ENCODE measurements around the gene HNRNPK. TPM values are rescaled to one million over a fixed set of nuclear protein-coding genes. Genes with fewer than 3 reads are reported as not detected.
A peak's percentile ranks its signal among the peaks of the same experiment; 100 is the strongest.

HNRNPK gene
- polyA plus RNA-seq, 3 donors: 307 to 743 (median 645) TPM

GRCh38 chr9:84001621-84002020 is 21.6 kb upstream of the HNRNPK start:
- Mint-ChIP-seq H3K4me1 (peaks cover 18% of the 10 kb centered on the region), H3K27ac (peak overlapping the region in 6 of 7 donors; percentile 4 to 70 (median 28)), H3K4me3 (no peak overlapping the region), H3K27me3 (ENCODE audit: low read depth in 3 of 3) (peaks cover 0 to under 1% (median 0%) of the 10 kb centered on the region in 3 donors), H3K36me3 (peaks cover 23 to 30% of the 10 kb centered on the region in 2 donors), H3K9me3 (peaks cover 0 to 5% (median 0%) of the 10 kb centered on the region in 7 donors)
- H3K27me3 ChIP-seq (ENCODE audit: control insufficient read depth in 2 of 2, insufficient read depth in 2 of 2, low read length in 2 of 2): no peaks in the 10 kb centered on the region
- H3K27ac ChIP-seq (ENCODE audit: low read depth in 1 of 2, low read length in 2 of 2): peak overlapping the region in 1 of 2 donors; percentile 69
- TF ChIP-seq CTCF (IDR thresholded peaks at IDR 0.05): no peak
- peaks cover 26% of the 10 kb centered on the region for H3K79me2 ChIP-seq (ENCODE audit: insufficient read depth, low read length)
- no peak overlapping the region for H3K9ac ChIP-seq (ENCODE audit: insufficient read depth, low read length, poor library complexity, severe bottlenecking)
- no peaks in the 10 kb centered on the region for H4K20me1 ChIP-seq (ENCODE audit: insufficient read depth, low read length)
- no CpG with 5 or more reads among the region's 2 CpGs for WGBS (ENCODE audit: insufficient coverage)
- intact Hi-C loops (cut with micrococcal nuclease): no loop called here
- H3K9me3 ChIP-seq (replicated peaks in 1 of 2; ENCODE audit: control insufficient read depth in 1 of 2, insufficient read depth in 1 of 2, low read length in 2 of 2): no peaks in the 10 kb centered on the region
- H3K4me2 ChIP-seq (replicated peaks; ENCODE audit: extremely low read depth, low read length, poor library complexity, severe bottlenecking): no peak overlapping the region
- no peak overlapping the region for H3K4me3 ChIP-seq (replicated peaks in 1 of 3; ENCODE audit: low read depth in 2 of 3, low read length in 3 of 3)
- H2AFZ ChIP-seq (ENCODE audit: insufficient read depth, low read depth, low read length, poor library complexity, severe bottlenecking): no peak overlapping the region
- DNase-seq: peak; percentile 52 to 71 (median 70)
- H3K36me3 ChIP-seq (replicated peaks in 1 of 2; ENCODE audit: control insufficient read depth in 1 of 2, insufficient read depth in 2 of 2, low read length in 2 of 2): peaks cover 14 to 19% of the 10 kb centered on the region in 2 donors
- peaks cover 7 to 19% of the 10 kb centered on the region in 2 donors for H3K4me1 ChIP-seq (ENCODE audit: control insufficient read depth in 1 of 2, insufficient read depth in 2 of 2, low read length in 2 of 2)

DNA sequence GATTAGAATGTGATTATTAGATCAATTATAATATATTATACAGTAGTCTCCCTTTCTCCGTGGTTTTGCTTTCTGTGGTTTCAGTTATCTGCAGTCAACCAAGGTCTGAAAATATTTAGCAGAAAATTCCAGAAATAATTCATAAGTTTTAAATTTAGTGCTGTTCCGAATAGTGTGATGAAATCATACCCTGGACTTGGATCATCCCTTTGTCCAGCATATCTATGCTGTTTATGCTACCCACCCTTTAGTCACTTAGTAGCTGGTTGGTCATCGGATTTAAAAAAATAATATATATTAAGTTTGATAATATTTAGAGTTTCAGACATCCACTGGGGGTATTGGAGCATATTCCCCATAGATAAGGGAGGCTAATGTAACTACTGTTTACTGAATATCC is 20.2 kb upstream of the HNRNPK start:
- peaks cover 0 to 3% (median 0%) of the 10 kb centered on the region in 7 donors for H3K9me3 Mint-ChIP-seq
- H3K27me3 Mint-ChIP-seq (ENCODE audit: low read depth in 3 of 3): peaks cover 0 to 2% (median 0%) of the 10 kb centered on the region in 3 donors
- H3K27ac Mint-ChIP-seq: no peak overlapping the region
- Histone ChIP-seq H2AFZ (ENCODE audit: insufficient read depth, low read depth, low read length, poor library complexity, severe bottlenecking) (no peak overlapping the region), H3K9ac (ENCODE audit: insufficient read depth, low read length, poor library complexity, severe bottlenecking) (no peak overlapping the region), H3K27ac (ENCODE audit: low read depth in 1 of 2, low read length in 2 of 2) (no peak overlapping the region), H3K36me3 (replicated peaks in 1 of 2; ENCODE audit: control insufficient read depth in 1 of 2, insufficient read depth in 2 of 2, low read length in 2 of 2) (peaks cover 14 to 19% of the 10 kb centered on the region in 2 donors), H3K9me3 (replicated peaks in 1 of 2; ENCODE audit: control insufficient read depth in 1 of 2, insufficient read depth in 1 of 2, low read length in 2 of 2) (no peaks in the 10 kb centered on the region), H3K27me3 (ENCODE audit: control insufficient read depth in 2 of 2, insufficient read depth in 2 of 2, low read length in 2 of 2) (no peaks in the 10 kb centered on the region), H3K4me1 (ENCODE audit: control insufficient read depth in 1 of 2, insufficient read depth in 2 of 2, low read length in 2 of 2) (peaks cover 7 to 19% of the 10 kb centered on the region in 2 donors), H3K4me2 (replicated peaks; ENCODE audit: extremely low read depth, low read length, poor library complexity, severe bottlenecking) (no peak overlapping the region), H3K79me2 (ENCODE audit: insufficient read depth, low read length) (peaks cover 39% of the 10 kb centered on the region), H3K4me3 (replicated peaks in 1 of 3; ENCODE audit: low read depth in 2 of 3, low read length in 3 of 3) (no peak overlapping the region), H4K20me1 (ENCODE audit: insufficient read depth, low read length) (no peaks in the 10 kb centered on the region)
- peaks cover 22 to 31% of the 10 kb centered on the region in 2 donors for H3K36me3 Mint-ChIP-seq
- no peak for DNase-seq
- intact Hi-C loops (cut with micrococcal nuclease): no loop called here
- WGBS (ENCODE audit: insufficient coverage): no CpG with 5 or more reads among the region's 3 CpGs
- H3K4me1 Mint-ChIP-seq: peaks cover 23% of the 10 kb centered on the region
- no peak overlapping the region for H3K4me3 Mint-ChIP-seq
- TF ChIP-seq CTCF (IDR thresholded peaks at IDR 0.05): no peak

Measured in CD14-positive monocyte (primary cell).